SK-N-SH (cell line): Measurements from ENCODE around the gene LHPP. TPM values are rescaled to one million over a fixed set of nuclear protein-coding genes. Genes with fewer than 3 reads are reported as not detected.

Experiments used
- CTCF ChIA-PET: fragments of 300-600, 350-600 bp; formaldehyde crosslinking; extraction: SDS; loops from one replicate; lab custom pipeline; 2021; lab: Yijun Ruan, JAX
- POLR2A ChIA-PET: fragments of 350-600 bp; sonication (Branson Sonifier 250); formaldehyde crosslinking; extraction: SDS; loops from one replicate; lab custom pipeline; 2020; ENCODE audit warnings: antibody characterized with exemption, inconsistent platforms; lab: Yijun Ruan, JAX
- DNase-seq: peaks from one replicate; pipeline ENCODE4 v3.0.0; 2012
- H2AFZ ChIP-seq: fragments of 200-600 bp; sonication (generic); 2 replicates; pipeline ENCODE4 v1.8.1; 2016; ENCODE audit warnings: antibody characterized with exemption, mild to moderate bottlenecking, low read depth
- H3F3A ChIP-seq: fragments of 200-600 bp; sonication (generic); replicated peaks from 2 replicates; pipeline ENCODE3; 2016; ENCODE audit warnings: antibody characterized with exemption, mild to moderate bottlenecking; ENCODE audit not compliant: insufficient read depth
- H3K27ac ChIP-seq, 2 experiments: fragments of 200-500 bp in 1 of 2; fragments of 200-600 bp in 1 of 2; sonication (Bioruptor generic) in 1 of 2; sonication (generic), shearing (Covaris generic) in 1 of 2; 2 replicates each; pipeline versions ENCODE4 v1.5.1 to v1.6.1; 2014 to 2016; ENCODE audit warnings: low read depth in 2 of 2, inconsistent platforms in 1 of 2, low read length in 1 of 2, mild to moderate bottlenecking in 1 of 2, mixed read lengths in 1 of 2
- H3K27me3 ChIP-seq: fragments of 200-600 bp; sonication (generic), shearing (Covaris generic); 2 replicates; pipeline ENCODE4 v1.6.1; 2016; ENCODE audit warnings: mixed run types; ENCODE audit not compliant: insufficient read depth
- H3K36me3 ChIP-seq, 2 experiments: fragments of 200-500 bp in 1 of 2; fragments of 200-600 bp in 1 of 2; sonication (Bioruptor generic) in 1 of 2; sonication (generic) in 1 of 2; replicated peaks in 1 of 2; 2 replicates each; pipeline versions ENCODE3 to v1.5.1; 2014 to 2016; ENCODE audit warnings: low read length in 1 of 2, mild to moderate bottlenecking in 1 of 2; ENCODE audit not compliant: insufficient read depth in 2 of 2, control insufficient read depth in 1 of 2
- H3K4me1 ChIP-seq, 2 experiments: fragments of 200-500 bp in 1 of 2; fragments of 200-600 bp in 1 of 2; sonication (Bioruptor generic) in 1 of 2; sonication (generic), shearing (Covaris generic) in 1 of 2; 2 replicates each; pipeline versions ENCODE4 v1.5.1 to v1.6.1; 2014 to 2016; ENCODE audit warnings: low read depth in 1 of 2, low read length in 1 of 2, mixed run types in 1 of 2; ENCODE audit not compliant: insufficient read depth in 2 of 2, control insufficient read depth in 1 of 2
- H3K4me2 ChIP-seq: fragments of 200-600 bp; sonication (generic), shearing (Covaris generic); 2 replicates; pipeline ENCODE4 v1.6.1; 2017; ENCODE audit warnings: mixed run types
- H3K4me3 ChIP-seq, 2 experiments: fragments of 200-500 bp in 1 of 2; fragments of 200-600 bp in 1 of 2; sonication (Bioruptor generic) in 1 of 2; sonication (generic), shearing (Covaris generic) in 1 of 2; 2 replicates each; pipeline versions ENCODE4 v1.5.1 to v1.8.1; 2014 to 2016; ENCODE audit warnings: low read depth in 2 of 2, inconsistent platforms in 1 of 2, low read length in 1 of 2, mild to moderate bottlenecking in 1 of 2, mixed read lengths in 1 of 2, moderate library complexity in 1 of 2
- H3K79me2 ChIP-seq: fragments of 200-600 bp; sonication (generic); 2 replicates; pipeline ENCODE4 v1.8.1; 2017; ENCODE audit warnings: mild to moderate bottlenecking; ENCODE audit not compliant: insufficient read depth
- H3K9ac ChIP-seq: fragments of 200-600 bp; sonication (generic); 2 replicates; pipeline ENCODE4 v1.6.1; 2017; ENCODE audit warnings: mixed run types
- H3K9me2 ChIP-seq: fragments of 200-600 bp; sonication (generic); 2 replicates; pipeline ENCODE4 v1.6.1; 2017; ENCODE audit warnings: mixed run types
- H3K9me3 ChIP-seq: fragments of 200-600 bp; sonication (generic); 2 replicates; pipeline ENCODE4 v1.6.1; 2017; ENCODE audit warnings: mixed run types, mild to moderate bottlenecking, moderate library complexity
- H4K20me1 ChIP-seq: fragments of 200-600 bp; sonication (generic); 2 replicates; pipeline ENCODE4 v1.6.1; 2017; ENCODE audit warnings: mild to moderate bottlenecking, mixed run types; ENCODE audit not compliant: insufficient read depth
- CHD2 ChIP-seq: fragments of 150-350 bp; IDR thresholded peaks from 2 replicates; pipeline ENCODE4 v1.6.1; 2018; ENCODE audit warnings: low read length; ENCODE audit not compliant: partially characterized antibody
- ELF1 ChIP-seq: IDR thresholded peaks from 2 replicates; pipeline ENCODE4 v1.4.0; 2012
- EP300 ChIP-seq, 2 experiments: IDR thresholded peaks; 2 replicates each; pipeline versions ENCODE4 v1.4.0 to v1.6.1; 2012; ENCODE audit warnings: borderline replicate concordance in 1 of 2, low read depth in 1 of 2, low read length in 1 of 2
- FOXJ3 ChIP-seq: sonication (generic); formaldehyde crosslinking; IDR thresholded peaks from 2 replicates; pipeline ENCODE4 v1.5.1; 2020; ENCODE audit warnings: mild to moderate bottlenecking, missing genetic modification reagents
- GABPA ChIP-seq: IDR thresholded peaks from 2 replicates; pipeline ENCODE4 v1.4.0; 2012; ENCODE audit warnings: low read depth, mild to moderate bottlenecking
- GATA2 ChIP-seq: sonication (generic); formaldehyde crosslinking; IDR thresholded peaks from 2 replicates; pipeline ENCODE4 v1.5.0; 2020; ENCODE audit warnings: mild to moderate bottlenecking, missing genetic modification reagents
- JUND ChIP-seq: IDR thresholded peaks from 2 replicates; pipeline ENCODE4 v1.4.0; 2012
- MEF2A ChIP-seq: IDR thresholded peaks from 2 replicates; pipeline ENCODE4 v1.4.0; 2012; ENCODE audit warnings: low read depth, borderline replicate concordance
- NFIC ChIP-seq: IDR thresholded peaks from 2 replicates; pipeline ENCODE4 v1.4.0; 2012; ENCODE audit warnings: borderline replicate concordance
- POLR2AphosphoS5 ChIP-seq: IDR thresholded peaks from 2 replicates; pipeline ENCODE4 v1.6.1; 2012; ENCODE audit warnings: low read depth, low read length
- RAD21 ChIP-seq: IDR thresholded peaks from 2 replicates; pipeline ENCODE4 v1.6.1; 2012; ENCODE audit warnings: mild to moderate bottlenecking, low read length
- RFX5 ChIP-seq: IDR thresholded peaks from 2 replicates; pipeline ENCODE4 v1.6.1; 2012; ENCODE audit warnings: mild to moderate bottlenecking, improper control_type of control experiment, low read length
- RXRA ChIP-seq: IDR thresholded peaks from 2 replicates; pipeline ENCODE4 v1.4.0; 2012; ENCODE audit warnings: low read depth, mild to moderate bottlenecking, borderline replicate concordance
- SIN3A ChIP-seq: IDR thresholded peaks from 2 replicates; pipeline ENCODE4 v1.6.1; 2012; ENCODE audit warnings: low read depth, mild to moderate bottlenecking, low read length, moderate library complexity, borderline replicate concordance
- TCF12 ChIP-seq: IDR thresholded peaks from 2 replicates; pipeline ENCODE4 v1.4.0; 2012
- WGBS: methylation state at CpG from one replicate; pipeline ENCODE4 v1.1.6; 2017; ENCODE audit warnings: low lambda C conversion rate; 5-methylcytosine and 5-hydroxymethylcytosine counted together
- polyA plus RNA-seq, 3 experiments: library from polyadenylated mRNA; depleted of rRNA; stranded (reverse); fragments of >200 nt; gene quantifications; 2 replicates each; pipeline ENCODE4 v1.2.3, GENCODE V29; 2012
- TF ChIP-seq, protein P1 (sequence below): IDR thresholded peaks from 2 replicates; pipeline ENCODE4 v1.6.1; 2012; ENCODE audit warnings: mild to moderate bottlenecking, low read depth, low read length, moderate library complexity
- TF ChIP-seq, protein P2 (sequence below): IDR thresholded peaks from 2 replicates; pipeline ENCODE4 v1.4.0; 2012; ENCODE audit warnings: low read depth, borderline replicate concordance
- TF ChIP-seq, protein P3 (sequence below): fragments of 150-350 bp; IDR thresholded peaks from 2 replicates; pipeline ENCODE4 v1.6.1; 2017; ENCODE audit warnings: antibody characterized with exemption, low read length, low read depth, borderline replicate concordance
- TF ChIP-seq, protein P4 (sequence below): IDR thresholded peaks from 2 replicates; pipeline ENCODE4; 2012

The LHPP gene
- polyA plus RNA-seq, 1 of the 3 experiments (the other 2 are of a cell fraction): 29.8 TPM

DNA sequence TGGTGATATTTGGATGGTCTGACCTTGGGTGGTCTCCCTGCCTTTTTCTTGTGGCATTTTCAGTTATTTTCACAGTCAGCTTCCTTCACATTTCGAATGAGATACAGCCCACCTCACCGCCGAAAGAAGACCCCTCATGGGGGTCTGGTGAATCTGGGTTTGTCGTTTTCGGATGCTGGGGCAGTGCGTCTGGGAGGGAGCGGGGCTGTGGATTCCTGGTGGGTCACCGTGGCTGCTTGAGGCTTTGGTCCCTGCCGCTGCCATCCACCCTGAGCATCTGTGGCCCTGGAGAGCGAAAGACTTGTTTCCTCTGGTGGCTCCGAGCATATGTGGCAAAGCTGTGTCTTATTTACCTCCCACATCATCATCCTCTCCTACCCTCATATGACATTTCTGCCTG lies 43.1 kb downstream of the LHPP start:
- TF ChIP-seq RFX5 (no peak), NFIC (no peak), SIN3A (no peak), CHD2 (no peak), POLR2AphosphoS5 (no peak), RXRA (no peak), RAD21 (no peak), GABPA (no peak), GATA2 (no peak), EP300 (IDR thresholded peaks at IDR 0.05; ENCODE audit: borderline replicate concordance in 1 of 2, low read depth in 1 of 2, low read length in 1 of 2) (no peak), ELF1 (no peak), FOXJ3 (CRISPR knock-in tag) (no peak), MEF2A (no peak), JUND (no peak), TCF12 (no peak)
- TF ChIP-seq, protein P1, sequence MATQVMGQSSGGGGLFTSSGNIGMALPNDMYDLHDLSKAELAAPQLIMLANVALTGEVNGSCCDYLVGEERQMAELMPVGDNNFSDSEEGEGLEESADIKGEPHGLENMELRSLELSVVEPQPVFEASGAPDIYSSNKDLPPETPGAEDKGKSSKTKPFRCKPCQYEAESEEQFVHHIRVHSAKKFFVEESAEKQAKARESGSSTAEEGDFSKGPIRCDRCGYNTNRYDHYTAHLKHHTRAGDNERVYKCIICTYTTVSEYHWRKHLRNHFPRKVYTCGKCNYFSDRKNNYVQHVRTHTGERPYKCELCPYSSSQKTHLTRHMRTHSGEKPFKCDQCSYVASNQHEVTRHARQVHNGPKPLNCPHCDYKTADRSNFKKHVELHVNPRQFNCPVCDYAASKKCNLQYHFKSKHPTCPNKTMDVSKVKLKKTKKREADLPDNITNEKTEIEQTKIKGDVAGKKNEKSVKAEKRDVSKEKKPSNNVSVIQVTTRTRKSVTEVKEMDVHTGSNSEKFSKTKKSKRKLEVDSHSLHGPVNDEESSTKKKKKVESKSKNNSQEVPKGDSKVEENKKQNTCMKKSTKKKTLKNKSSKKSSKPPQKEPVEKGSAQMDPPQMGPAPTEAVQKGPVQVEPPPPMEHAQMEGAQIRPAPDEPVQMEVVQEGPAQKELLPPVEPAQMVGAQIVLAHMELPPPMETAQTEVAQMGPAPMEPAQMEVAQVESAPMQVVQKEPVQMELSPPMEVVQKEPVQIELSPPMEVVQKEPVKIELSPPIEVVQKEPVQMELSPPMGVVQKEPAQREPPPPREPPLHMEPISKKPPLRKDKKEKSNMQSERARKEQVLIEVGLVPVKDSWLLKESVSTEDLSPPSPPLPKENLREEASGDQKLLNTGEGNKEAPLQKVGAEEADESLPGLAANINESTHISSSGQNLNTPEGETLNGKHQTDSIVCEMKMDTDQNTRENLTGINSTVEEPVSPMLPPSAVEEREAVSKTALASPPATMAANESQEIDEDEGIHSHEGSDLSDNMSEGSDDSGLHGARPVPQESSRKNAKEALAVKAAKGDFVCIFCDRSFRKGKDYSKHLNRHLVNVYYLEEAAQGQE: no peak
- TF ChIP-seq, protein P2, sequence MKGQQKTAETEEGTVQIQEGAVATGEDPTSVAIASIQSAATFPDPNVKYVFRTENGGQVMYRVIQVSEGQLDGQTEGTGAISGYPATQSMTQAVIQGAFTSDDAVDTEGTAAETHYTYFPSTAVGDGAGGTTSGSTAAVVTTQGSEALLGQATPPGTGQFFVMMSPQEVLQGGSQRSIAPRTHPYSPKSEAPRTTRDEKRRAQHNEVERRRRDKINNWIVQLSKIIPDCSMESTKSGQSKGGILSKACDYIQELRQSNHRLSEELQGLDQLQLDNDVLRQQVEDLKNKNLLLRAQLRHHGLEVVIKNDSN: no peak
- TF ChIP-seq, protein P3, sequence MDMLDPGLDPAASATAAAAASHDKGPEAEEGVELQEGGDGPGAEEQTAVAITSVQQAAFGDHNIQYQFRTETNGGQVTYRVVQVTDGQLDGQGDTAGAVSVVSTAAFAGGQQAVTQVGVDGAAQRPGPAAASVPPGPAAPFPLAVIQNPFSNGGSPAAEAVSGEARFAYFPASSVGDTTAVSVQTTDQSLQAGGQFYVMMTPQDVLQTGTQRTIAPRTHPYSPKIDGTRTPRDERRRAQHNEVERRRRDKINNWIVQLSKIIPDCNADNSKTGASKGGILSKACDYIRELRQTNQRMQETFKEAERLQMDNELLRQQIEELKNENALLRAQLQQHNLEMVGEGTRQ: no peak
- TF ChIP-seq, protein P4, sequence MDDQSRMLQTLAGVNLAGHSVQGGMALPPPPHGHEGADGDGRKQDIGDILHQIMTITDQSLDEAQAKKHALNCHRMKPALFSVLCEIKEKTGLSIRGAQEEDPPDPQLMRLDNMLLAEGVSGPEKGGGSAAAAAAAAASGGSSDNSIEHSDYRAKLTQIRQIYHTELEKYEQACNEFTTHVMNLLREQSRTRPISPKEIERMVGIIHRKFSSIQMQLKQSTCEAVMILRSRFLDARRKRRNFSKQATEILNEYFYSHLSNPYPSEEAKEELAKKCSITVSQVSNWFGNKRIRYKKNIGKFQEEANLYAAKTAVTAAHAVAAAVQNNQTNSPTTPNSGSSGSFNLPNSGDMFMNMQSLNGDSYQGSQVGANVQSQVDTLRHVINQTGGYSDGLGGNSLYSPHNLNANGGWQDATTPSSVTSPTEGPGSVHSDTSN: no peak
- TF ChIP-seq, all 33 proteins: peak for 0
- Histone ChIP-seq H3K36me3 (peaks cover 0 to 12% of the 10 kb centered on the region in 2 experiments), H3K9me2 (no peaks in the 10 kb centered on the region), H4K20me1 (no peaks in the 10 kb centered on the region), H3F3A (no peaks in the 10 kb centered on the region), H3K4me3 (no peak overlapping the region), H3K4me1 (no peaks in the 10 kb centered on the region), H3K9me3 (no peaks in the 10 kb centered on the region), H3K27ac (no peak overlapping the region), H3K27me3 (no peaks in the 10 kb centered on the region), H3K4me2 (no peak overlapping the region), H3K9ac (no peak overlapping the region), H3K79me2 (no peaks in the 10 kb centered on the region), H2AFZ (no peak overlapping the region)
- ChIA-PET POLR2A (no interaction called here), CTCF (interaction anchor here (1.0 to 2.3 kb wide), 3 partner anchors 12 to 510 kb away, joined by 3 to 7 read pairs (median 3); no protein-coding TSS in a partner anchor)
- 90% methylated on average over 11 of the region's 11 CpGs for WGBS
- no peak for DNase-seq
